GM21825 (cell line): Measurements from ENCODE around the gene CC2D1A.
"Not testable (repeated sequence)": the region's sequence is repeated elsewhere in the genome, so short reads cannot be mapped to it uniquely, and the experiment has no call there.

Source experiments
- ATAC-seq: cut with Tn5 transposase; IDR thresholded peaks from one replicate; pipeline ENCODE4 v1.9.1; 2021; ENCODE audit warnings: mild to moderate bottlenecking, moderate library complexity; ENCODE audit not compliant: unreplicated experiment

Gene CC2D1A

GRCh38 chr19:13959962-13960862 is 54.2 kb downstream of the CC2D1A start:
- no peak for ATAC-seq

- no peak for ATAC-seq
Measured at GRCh38 chr19:13960863-13961784, 55.1 kb downstream of the CC2D1A start.

GRCh38 chr19:13961826-13962698 is 56.1 kb downstream of the CC2D1A start:
- ATAC-seq: no peak

GRCh38 chr19:13962699-13963602 is 57.0 kb downstream of the CC2D1A start:
- ATAC-seq: no peak

GRCh38 chr19:13963603-13964105 is 57.7 kb downstream of the CC2D1A start:
- ATAC-seq: no peak

GRCh38 chr19:13964776-13965175 is 58.8 kb downstream of the CC2D1A start:
- no peak for ATAC-seq

GRCh38 chr19:13965377-13965896 is 59.4 kb downstream of the CC2D1A start:
- ATAC-seq: no peak

GRCh38 chr19:13965926-13966683 is 60.1 kb downstream of the CC2D1A start:
- no peak for ATAC-seq

GRCh38 chr19:13966684-13967128 is 60.7 kb downstream of the CC2D1A start:
- no peak for ATAC-seq

GRCh38 chr19:13967206-13967605 is 61.2 kb downstream of the CC2D1A start:
- not testable (repeated sequence) for ATAC-seq

- no peak for ATAC-seq
Measured at GRCh38 chr19:13968383-13968935, 62.5 kb downstream of the CC2D1A start.

- ATAC-seq: no peak
Measured at GRCh38 chr19:13968999-13969398, 63.0 kb downstream of the CC2D1A start.

- ATAC-seq: no peak
Measured at GRCh38 chr19:13969897-13970296, 63.9 kb downstream of the CC2D1A start.

- ATAC-seq: not testable (repeated sequence)
Measured at GRCh38 chr19:13971868-13972267, 65.9 kb downstream of the CC2D1A start.

GRCh38 chr19:13972368-13973155 is 66.6 kb downstream of the CC2D1A start:
- ATAC-seq: no peak

GRCh38 chr19:13973479-13973878 is 67.5 kb downstream of the CC2D1A start:
- not testable (repeated sequence) for ATAC-seq

- ATAC-seq: no peak
Measured at GRCh38 chr19:13974073-13974472, 68.1 kb downstream of the CC2D1A start.
